Jurkat, Clone E6-1 (cell line): ENCODE data around the gene GDF10.

ENCODE experiments used
- DNase-seq: peaks from one replicate; pipeline ENCODE4 v3.0.0-alpha.2; 2011; ENCODE audit warnings: low read depth, low spot score
- H3K4me3 ChIP-seq: 2 replicates; pipeline ENCODE4 v1.5.1; 2011; ENCODE audit warnings: mild to moderate bottlenecking, low read length, control low read depth, moderate library complexity

Gene GDF10

GRCh38 chr10:47359101-47359500 is 59.1 kb downstream of the GDF10 start:
- DNase-seq = no peak
- H3K4me3 ChIP-seq = no peak overlapping the region

GRCh38 chr10:47359626-47360418 is 59.8 kb downstream of the GDF10 start:
- H3K4me3 ChIP-seq = no peak overlapping the region
- no peak for DNase-seq

GRCh38 chr10:47360419-47361040 is 60.5 kb downstream of the GDF10 start:
- DNase-seq = peak; percentile 19
- no peak overlapping the region for H3K4me3 ChIP-seq

GRCh38 chr10:47361293-47361692 is 61.3 kb downstream of the GDF10 start:
- DNase-seq = no peak
- no peak overlapping the region for H3K4me3 ChIP-seq

GRCh38 chr10:47362199-47362598 is 62.2 kb downstream of the GDF10 start:
- DNase-seq = no peak
- no peak overlapping the region for H3K4me3 ChIP-seq
